Neuron (in vitro differentiated cells): Measurements from ENCODE around the gene RNH1.

Experiments
- H2AFZ ChIP-seq: one replicate; pipeline ENCODE4 v1.6.1; 2013; ENCODE audit warnings: low read depth, mild to moderate bottlenecking, inconsistent platforms, low read length, moderate library complexity
- H3K27me3 ChIP-seq: one replicate; pipeline ENCODE4 v1.6.1; 2013; ENCODE audit warnings: low read length; ENCODE audit not compliant: insufficient read depth
- H3K36me3 ChIP-seq: one replicate; pipeline ENCODE4 v1.6.1; 2013; ENCODE audit warnings: low read length; ENCODE audit not compliant: insufficient read depth
- H3K4me1 ChIP-seq: one replicate; pipeline ENCODE4 v1.6.1; 2013; ENCODE audit warnings: low read length; ENCODE audit not compliant: insufficient read depth
- H3K4me3 ChIP-seq: 2 replicates; pipeline ENCODE4 v1.5.1; 2013; ENCODE audit warnings: mild to moderate bottlenecking, low read length, moderate library complexity
- H3K9me3 ChIP-seq: one replicate; pipeline ENCODE4 v1.6.1; 2013; ENCODE audit warnings: low read length

Gene RNH1

GRCh38 chr11:506995-507726 lies at the start of gene RNH1:
TSS of gene RNH1 (minus strand) at chr11:507242. CDS start at chr11:502162, 5,080 bp downstream.
- peaks cover 10% of the 10 kb centered on the region for H3K4me1 ChIP-seq
- H3K4me3 ChIP-seq, result peak within 1 kb of the TSS; percentile 92
- peaks cover 10% of the 10 kb centered on the region for H3K36me3 ChIP-seq
- H3K27me3 ChIP-seq, result no peaks in the 10 kb centered on the region
- H3K9me3 ChIP-seq, result no peaks in the 10 kb centered on the region
- peak within 1 kb of the TSS; percentile 87 for H2AFZ ChIP-seq

- H3K9me3 ChIP-seq, result peaks cover 4% of the 10 kb centered on the region
- H3K27me3 ChIP-seq, result peaks cover 37% of the 10 kb centered on the region
- H3K4me3 ChIP-seq, result no peak overlapping the region
- no peak overlapping the region for H2AFZ ChIP-seq
- H3K36me3 ChIP-seq, result no peaks in the 10 kb centered on the region
- peaks cover 23% of the 10 kb centered on the region for H3K4me1 ChIP-seq
Measured at GRCh38 chr11:555780-556661, 49.0 kb upstream of the RNH1 start.

GRCh38 chr11:555227-555779 lies 48.3 kb upstream of the RNH1 start:
- peaks cover 37% of the 10 kb centered on the region for H3K27me3 ChIP-seq
- peaks cover 22% of the 10 kb centered on the region for H3K4me1 ChIP-seq
- peaks cover 4% of the 10 kb centered on the region for H3K9me3 ChIP-seq
- no peak overlapping the region for H2AFZ ChIP-seq
- H3K36me3 ChIP-seq, result no peaks in the 10 kb centered on the region
- H3K4me3 ChIP-seq, result peak overlapping the region; percentile 32

GRCh38 chr11:554428-555226 lies 47.6 kb upstream of the RNH1 start:
- no peaks in the 10 kb centered on the region for H3K36me3 ChIP-seq
- no peak overlapping the region for H3K4me3 ChIP-seq
- peaks cover 4% of the 10 kb centered on the region for H3K9me3 ChIP-seq
- H2AFZ ChIP-seq, result peak overlapping the region; percentile 57
- peaks cover 16% of the 10 kb centered on the region for H3K4me1 ChIP-seq
- H3K27me3 ChIP-seq, result peaks cover 37% of the 10 kb centered on the region

GRCh38 chr11:553988-554340 lies 46.9 kb upstream of the RNH1 start:
- Histone ChIP-seq H3K9me3 (peaks cover 4% of the 10 kb centered on the region), H3K36me3 (no peaks in the 10 kb centered on the region), H2AFZ (no peak overlapping the region), H3K4me3 (no peak overlapping the region), H3K27me3 (peaks cover 34% of the 10 kb centered on the region), H3K4me1 (peaks cover 16% of the 10 kb centered on the region)

GRCh38 chr11:553083-553987 lies 46.3 kb upstream of the RNH1 start:
- Histone ChIP-seq H3K27me3 (peaks cover 28% of the 10 kb centered on the region), H3K9me3 (peaks cover 3% of the 10 kb centered on the region), H3K36me3 (no peaks in the 10 kb centered on the region), H3K4me1 (peaks cover 16% of the 10 kb centered on the region), H3K4me3 (no peak overlapping the region), H2AFZ (no peak overlapping the region)

GRCh38 chr11:551596-551995 lies 44.6 kb upstream of the RNH1 start:
- Histone ChIP-seq H3K4me1 (peaks cover 16% of the 10 kb centered on the region), H3K4me3 (no peak overlapping the region), H3K36me3 (no peaks in the 10 kb centered on the region), H2AFZ (no peak overlapping the region), H3K9me3 (no peaks in the 10 kb centered on the region), H3K27me3 (peaks cover 10% of the 10 kb centered on the region)

GRCh38 chr11:551131-551530 lies 44.1 kb upstream of the RNH1 start:
- no peaks in the 10 kb centered on the region for H3K9me3 ChIP-seq
- H2AFZ ChIP-seq, result no peak overlapping the region
- H3K36me3 ChIP-seq, result no peaks in the 10 kb centered on the region
- H3K27me3 ChIP-seq, result peaks cover 6% of the 10 kb centered on the region
- H3K4me1 ChIP-seq, result peaks cover 13% of the 10 kb centered on the region
- no peak overlapping the region for H3K4me3 ChIP-seq

- peaks cover 2% of the 10 kb centered on the region for H3K27me3 ChIP-seq
- H2AFZ ChIP-seq, result no peak overlapping the region
- H3K9me3 ChIP-seq, result no peaks in the 10 kb centered on the region
- no peak overlapping the region for H3K4me3 ChIP-seq
- no peaks in the 10 kb centered on the region for H3K36me3 ChIP-seq
- H3K4me1 ChIP-seq, result peaks cover 11% of the 10 kb centered on the region
Measured at GRCh38 chr11:550746-551085, 43.7 kb upstream of the RNH1 start.

GRCh38 chr11:550021-550745 lies 43.1 kb upstream of the RNH1 start:
- Histone ChIP-seq H3K36me3 (no peaks in the 10 kb centered on the region), H3K4me3 (no peak overlapping the region), H3K27me3 (no peaks in the 10 kb centered on the region), H3K9me3 (no peaks in the 10 kb centered on the region), H3K4me1 (peaks cover 9% of the 10 kb centered on the region), H2AFZ (no peak overlapping the region)

- H3K4me1 ChIP-seq, result peaks cover 3% of the 10 kb centered on the region
- H3K36me3 ChIP-seq, result no peaks in the 10 kb centered on the region
- H3K4me3 ChIP-seq, result no peak overlapping the region
- no peak overlapping the region for H2AFZ ChIP-seq
- H3K9me3 ChIP-seq, result no peaks in the 10 kb centered on the region
- no peaks in the 10 kb centered on the region for H3K27me3 ChIP-seq
Measured at GRCh38 chr11:548700-549603, 41.9 kb upstream of the RNH1 start.
